GM03348 (cell line): ENCODE results near the gene PCDH9.
"Not testable (repeated sequence)": the region's sequence is repeated elsewhere in the genome, so short reads cannot be mapped to it uniquely, and the experiment has no call there.

Source experiments
- DNase-seq: peaks from one replicate; pipeline ENCODE4 v3.0.0; 2012; ENCODE audit warnings: low spot score

The PCDH9 gene

GRCh38 chr13:66899955-66900354 is 330.2 kb downstream of the PCDH9 start:
- DNase-seq: no peak

- no peak for DNase-seq
These were observed 333.2 kb downstream of the PCDH9 start for GRCh38 chr13:66896933-66897332.

GRCh38 chr13:66895780-66896179 is 334.4 kb downstream of the PCDH9 start:
- no peak for DNase-seq

DNA sequence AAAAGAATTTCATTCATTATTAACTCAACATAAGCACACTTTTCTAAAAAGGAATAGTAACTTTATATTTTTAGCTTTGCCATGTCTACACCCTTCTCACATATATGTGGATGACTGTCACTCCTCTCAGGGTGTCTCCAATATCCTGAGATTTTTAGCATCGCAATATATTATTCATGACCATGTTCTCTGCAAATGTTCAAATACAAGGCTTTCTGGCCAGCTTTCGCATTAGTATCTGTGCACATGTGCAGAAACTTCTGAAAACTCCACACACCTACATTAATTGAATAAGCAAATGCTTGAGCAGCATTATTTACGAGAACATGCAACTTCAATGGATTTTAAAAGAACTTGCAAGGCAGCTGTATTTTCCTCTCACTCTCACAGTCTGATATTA is 334.8 kb downstream of the PCDH9 start:
- no peak for DNase-seq

GRCh38 chr13:66888698-66889097 is 341.4 kb downstream of the PCDH9 start:
- no peak for DNase-seq

DNA sequence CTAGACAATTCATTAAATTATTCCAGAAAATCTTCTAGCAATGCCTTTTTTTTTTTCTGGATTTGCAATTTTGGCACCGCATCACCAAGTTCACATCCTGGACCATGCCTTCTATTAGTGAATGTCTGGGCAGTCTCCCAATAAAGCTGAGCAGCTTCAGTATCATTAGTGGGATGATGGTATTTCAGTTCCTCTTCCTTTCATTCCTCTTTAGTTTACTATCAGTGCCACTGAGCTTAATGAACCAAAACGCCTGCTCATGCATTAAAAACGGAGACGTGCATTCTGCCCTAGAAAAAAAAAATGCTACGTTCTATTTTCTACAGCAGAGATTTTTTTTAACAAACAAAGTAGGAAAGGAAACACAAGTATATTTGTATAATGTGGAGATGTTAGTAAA is 343.0 kb downstream of the PCDH9 start:
- DNase-seq: no peak

- no peak for DNase-seq
These were observed 343.9 kb downstream of the PCDH9 start for GRCh38 chr13:66886264-66886663.

DNA sequence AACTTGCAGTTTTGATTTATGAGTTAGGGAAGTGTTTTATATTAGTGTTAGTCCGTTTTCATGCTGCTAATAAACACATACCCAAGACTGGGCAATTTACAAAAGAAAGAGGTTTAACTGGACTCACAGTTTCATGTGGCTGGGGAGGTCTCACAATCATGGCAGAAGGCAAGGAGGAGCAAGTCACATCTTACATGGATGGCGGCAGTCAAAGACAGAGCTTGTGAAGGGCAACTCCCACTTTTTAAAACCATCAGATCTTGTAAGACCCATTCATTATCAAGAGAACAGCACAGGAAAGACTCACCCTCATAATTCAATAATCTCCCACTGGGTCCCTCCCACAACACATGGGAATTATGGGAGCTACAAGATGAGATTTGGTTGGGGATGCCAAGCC is 349.0 kb downstream of the PCDH9 start:
- not testable (repeated sequence) for DNase-seq

GRCh38 chr13:66879988-66880387 is 350.1 kb downstream of the PCDH9 start:
- DNase-seq: no peak

GRCh38 chr13:66875264-66875663 is 354.9 kb downstream of the PCDH9 start:
- DNase-seq: no peak

- no peak for DNase-seq
These were observed 365.5 kb downstream of the PCDH9 start for GRCh38 chr13:66864627-66865026.

DNA sequence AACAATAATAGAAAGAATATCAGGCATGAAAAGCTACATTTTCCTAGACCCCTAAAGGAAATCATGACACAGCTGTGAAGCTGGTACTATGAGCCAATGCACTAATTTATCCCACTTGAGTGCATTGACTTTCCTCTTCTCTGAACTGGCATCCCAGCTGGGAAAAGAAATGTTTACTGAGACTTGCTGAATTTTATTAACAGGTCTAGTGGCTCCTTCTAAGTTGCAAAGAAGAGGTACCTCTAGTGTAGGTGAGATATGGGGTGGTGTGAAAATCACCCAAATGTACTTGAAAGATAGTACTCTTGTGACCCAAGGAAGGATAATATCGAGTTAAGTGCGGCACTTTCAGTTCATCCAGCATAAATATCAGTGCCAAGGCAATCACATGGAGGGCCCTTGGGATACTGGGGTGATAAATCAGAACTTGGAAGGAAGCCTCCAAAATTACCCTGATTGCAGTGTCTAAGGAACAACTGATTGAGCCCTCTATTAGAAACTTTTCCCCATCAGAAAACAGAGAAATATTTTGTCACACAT is 369.2 kb downstream of the PCDH9 start:
- DNase-seq: no peak

DNA sequence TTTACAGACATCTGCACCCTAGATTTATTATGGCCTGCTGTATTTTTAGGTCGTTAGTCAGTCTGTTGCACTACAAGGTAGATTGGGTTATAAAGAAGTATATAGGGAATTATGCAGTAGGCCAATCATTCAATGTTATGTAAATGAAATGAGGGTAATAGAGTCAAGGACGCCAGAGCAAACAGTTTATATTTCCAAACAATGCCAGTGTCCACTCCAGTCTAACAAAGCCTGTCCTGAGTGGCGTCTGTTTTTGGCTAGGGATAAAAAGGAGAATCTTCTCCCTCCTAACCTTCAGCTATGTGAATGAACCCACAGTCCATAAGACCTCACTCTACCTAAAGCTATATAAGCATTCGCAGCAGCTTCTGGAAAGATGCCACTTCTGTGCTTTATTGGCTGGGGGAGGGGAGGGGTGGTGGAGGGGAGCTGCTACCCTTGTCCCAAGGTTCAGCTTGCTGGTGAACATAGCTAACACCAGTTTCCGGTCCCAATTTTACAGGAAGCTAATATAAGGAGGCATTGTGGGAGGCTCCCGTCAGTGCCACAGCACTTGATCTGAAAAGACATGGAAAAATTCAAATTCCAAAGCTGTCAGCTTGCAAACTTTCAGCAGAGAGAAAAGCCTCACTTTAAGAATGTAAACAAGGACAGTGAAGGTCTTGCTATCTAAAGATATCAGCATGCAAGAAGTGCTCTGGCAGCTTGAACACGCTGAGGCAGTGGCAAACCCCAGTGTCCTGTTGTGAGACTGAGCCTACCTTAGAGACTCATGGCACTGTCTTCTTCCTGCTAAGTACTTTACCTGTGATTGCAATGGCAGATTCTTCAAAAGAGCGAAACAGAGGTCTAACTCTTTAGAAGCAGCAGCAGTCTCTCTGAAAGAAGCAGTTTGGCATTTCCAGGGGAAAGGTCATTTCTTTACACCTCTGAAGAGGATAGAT is 369.9 kb downstream of the PCDH9 start:
- no peak for DNase-seq

DNA sequence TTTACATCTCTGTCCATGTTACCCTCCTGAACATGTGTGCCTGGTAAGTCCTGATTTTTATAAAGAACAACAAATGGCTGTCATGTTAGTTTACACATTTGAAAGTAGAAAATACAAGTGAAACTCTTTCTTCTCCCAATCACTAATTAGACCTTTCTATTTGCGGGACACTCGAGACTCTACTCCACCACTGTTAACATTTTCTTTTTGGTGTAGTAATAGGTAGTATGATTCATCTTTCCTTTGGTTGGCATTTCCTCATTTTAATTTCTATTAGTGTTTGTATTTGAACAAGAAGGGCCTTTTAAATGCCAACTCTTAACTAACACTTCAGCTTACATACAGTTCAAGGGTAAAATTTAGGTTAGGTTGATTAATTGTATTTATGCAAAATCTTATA is 371.1 kb downstream of the PCDH9 start:
- no peak for DNase-seq

DNA sequence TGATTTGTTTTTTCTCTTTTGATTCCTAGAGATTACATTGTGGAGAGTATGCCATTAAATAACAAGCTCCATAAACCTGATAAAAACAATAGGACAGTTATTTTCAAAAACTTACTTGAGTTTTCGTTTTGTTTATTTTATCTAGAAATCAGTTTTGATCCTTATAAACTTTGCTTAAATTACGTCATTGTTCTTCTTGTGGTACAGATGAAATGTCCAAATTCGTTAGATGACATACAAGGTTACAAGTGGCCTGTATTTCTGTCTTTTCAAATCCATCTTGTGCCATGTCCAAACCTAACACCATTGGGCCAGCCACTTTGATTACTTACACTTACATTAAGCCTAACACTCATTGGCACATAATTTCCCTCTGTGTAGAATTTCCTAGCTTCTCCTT is 372.0 kb downstream of the PCDH9 start:
- no peak for DNase-seq

GRCh38 chr13:66855131-66855530 is 375.0 kb downstream of the PCDH9 start:
- DNase-seq: no peak

DNA sequence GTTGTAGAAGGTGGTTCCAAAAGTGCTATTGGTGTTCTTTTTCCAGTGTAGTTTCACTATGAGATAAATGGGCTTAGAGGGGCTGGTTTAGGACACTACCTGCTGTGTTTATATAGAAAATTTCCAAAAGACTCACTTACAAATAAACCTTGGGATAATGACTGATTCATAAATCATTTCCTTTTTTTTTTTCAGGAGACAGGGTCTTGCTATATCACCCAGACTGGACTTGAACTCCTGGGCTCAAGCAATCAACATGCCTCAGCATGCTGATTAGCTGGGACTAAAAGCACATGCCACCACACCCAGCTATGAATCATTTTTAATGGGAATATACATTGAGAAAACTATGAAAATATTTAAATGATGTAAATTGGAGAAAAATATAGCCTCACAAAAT is 376.6 kb downstream of the PCDH9 start:
- DNase-seq: no peak

GRCh38 chr13:66849706-66850105 is 380.4 kb downstream of the PCDH9 start:
- no peak for DNase-seq

DNA sequence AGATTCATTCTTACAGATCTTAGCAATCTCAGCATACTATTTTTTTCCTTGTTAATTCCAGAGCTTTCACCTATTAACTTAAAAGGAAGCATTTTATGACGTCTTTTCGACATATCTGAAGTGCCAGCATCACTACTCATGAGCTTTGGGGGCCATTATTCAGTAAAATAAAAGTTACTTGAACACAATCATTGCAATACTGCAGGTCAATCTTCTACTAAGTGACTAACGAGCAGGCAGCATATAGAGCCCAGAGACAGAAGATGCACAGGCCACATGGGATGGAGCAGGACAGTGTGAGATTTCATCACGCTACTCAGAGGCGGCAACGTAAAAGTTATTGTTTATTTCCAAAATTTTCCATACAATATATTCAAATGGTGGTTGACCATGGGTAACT is 382.6 kb downstream of the PCDH9 start:
- DNase-seq: no peak

GRCh38 chr13:66845393-66845792 is 384.7 kb downstream of the PCDH9 start:
- DNase-seq: no peak

DNA sequence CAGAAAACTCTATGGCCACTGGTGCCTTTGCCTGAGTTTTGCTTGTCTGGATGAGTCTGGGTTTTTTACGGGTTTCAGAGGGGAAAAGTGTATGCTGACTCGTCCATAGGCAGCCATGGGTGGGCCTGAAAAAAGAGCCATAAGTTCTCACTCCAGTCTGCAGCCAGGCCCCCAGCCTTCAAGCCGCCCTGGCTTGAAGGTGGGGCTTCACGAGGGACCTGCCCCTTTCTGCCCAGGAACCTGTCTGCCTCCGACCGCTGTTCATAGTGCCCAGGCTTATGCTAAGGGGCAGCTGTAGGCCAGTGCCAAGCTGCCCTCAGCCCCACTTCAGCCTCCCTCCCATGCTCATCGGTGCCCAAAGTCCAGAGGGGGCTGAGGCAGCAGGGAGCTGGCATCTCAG is 385.2 kb downstream of the PCDH9 start:
- DNase-seq: no peak

DNA sequence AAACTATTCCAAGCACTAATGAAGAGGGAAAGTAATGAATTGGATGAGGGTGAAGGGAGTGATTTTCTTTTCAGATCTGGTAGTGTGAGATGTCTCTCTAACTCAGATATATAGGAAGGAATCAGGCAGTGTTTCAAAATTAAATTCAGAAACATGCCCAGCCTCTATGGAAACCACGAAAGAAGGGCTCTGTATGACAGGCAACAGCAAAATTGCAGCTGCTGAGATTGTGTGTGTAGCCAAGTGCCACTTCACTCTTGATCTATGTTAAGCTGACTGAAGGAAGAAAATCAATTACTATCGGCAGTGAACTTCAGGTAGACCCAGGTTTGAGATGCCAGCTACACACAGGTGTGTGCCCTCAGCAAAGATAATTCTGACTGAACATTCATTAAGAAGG is 387.4 kb downstream of the PCDH9 start:
- DNase-seq: no peak

DNA sequence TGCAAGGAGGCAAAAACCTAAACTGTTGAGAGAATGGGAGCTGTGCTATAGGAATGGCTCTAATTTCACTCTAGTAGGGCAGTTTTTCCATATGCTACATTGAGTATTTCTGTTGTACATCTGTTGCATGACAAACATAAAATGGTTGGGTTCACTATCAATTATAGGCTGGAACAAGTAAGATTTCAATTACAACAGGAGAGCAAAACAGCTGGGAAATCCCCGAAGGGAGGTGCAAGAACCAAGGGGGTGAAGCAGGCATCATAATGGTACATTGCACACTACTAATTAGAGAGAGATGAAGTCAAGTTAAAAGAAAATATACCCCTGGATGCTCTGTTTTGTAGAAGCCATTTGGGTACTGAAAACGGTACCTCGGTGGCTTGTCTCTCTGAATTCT is 389.5 kb downstream of the PCDH9 start:
- no peak for DNase-seq

DNA sequence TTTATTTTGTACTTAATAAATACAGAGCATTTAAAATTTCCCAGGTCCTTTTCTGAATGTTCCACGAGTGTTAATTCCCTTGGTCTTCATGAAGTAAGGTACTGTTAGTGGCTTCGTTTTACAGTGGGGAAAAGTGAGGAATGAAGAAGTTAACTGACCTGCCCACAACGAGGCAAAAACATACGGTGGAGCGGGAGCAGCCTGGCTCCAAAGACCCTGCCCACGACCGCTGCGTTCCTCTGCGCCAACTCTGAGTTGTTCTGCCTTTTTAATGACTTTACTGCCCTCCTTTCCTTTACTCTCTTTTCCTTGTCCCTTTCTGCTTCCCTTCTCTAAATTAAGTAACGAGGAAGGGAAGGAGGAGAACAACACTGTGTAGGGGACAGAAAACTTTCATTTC is 392.9 kb downstream of the PCDH9 start:
- no peak for DNase-seq
